Measurements from ENCODE around the gene LDLRAD3.

- no peak for TF ChIP-seq CTCF (conservative IDR thresholded peaks at IDR 0.05; ENCODE audit: low read length)
- TF ChIP-seq EZH2phosphoT487 (IDR thresholded peaks at IDR 0.05; ENCODE audit: borderline replicate concordance, low read depth, low read length), result no peak
These were observed 252.6 kb downstream of the LDLRAD3 start for GRCh38 chr11:36196411-36196998.
